Activated B cell treated with CpG ODN at 0.5 μM for 24 hours (primary cell): Measurements from ENCODE around the gene MAST2. TPM values are rescaled to one million over a fixed set of nuclear protein-coding genes. Genes with fewer than 3 reads are reported as not detected.
"Not testable (repeated sequence)": the region's sequence is repeated elsewhere in the genome, so short reads cannot be mapped to it uniquely, and the experiment has no call there.

Experiments
- ATAC-seq: fragments of 200-7000 bp; cut with Tn5 transposase; one replicate; pipeline ENCODE4 v1.10.0; 2021; ENCODE audit warnings: low read depth, mild to moderate bottlenecking, moderate library complexity
- CTCF ChIA-PET: fragments of 350-600 bp; sonication (Branson Sonifier 250); formaldehyde crosslinking; loops from one replicate; lab custom pipeline; 2021; ENCODE audit warnings: antibody characterized with exemption; lab: Charles Lee
- POLR2A ChIA-PET: fragments of 350-600 bp; sonication (Branson Sonifier 250); formaldehyde crosslinking; loops from one replicate; lab custom pipeline; 2021; ENCODE audit warnings: antibody characterized with exemption; lab: Charles Lee
- DNase-seq: peaks from one replicate; pipeline ENCODE4 v3.0.0; 2022
- H3K27ac Mint-ChIP-seq: one replicate; pipeline ENCODE4 v1.8.0; 2020; ENCODE audit warnings: mixed read lengths
- H3K27me3 Mint-ChIP-seq: one replicate; pipeline ENCODE4 v1.8.0; 2021; ENCODE audit warnings: mixed read lengths
- H3K36me3 Mint-ChIP-seq: one replicate; pipeline ENCODE4 v1.8.0; 2021; ENCODE audit warnings: low read depth, mixed read lengths
- H3K4me1 Mint-ChIP-seq: one replicate; pipeline ENCODE4 v1.8.0; 2021; ENCODE audit warnings: mixed read lengths
- H3K4me3 Mint-ChIP-seq: one replicate; pipeline ENCODE4 v1.8.0; 2020; ENCODE audit warnings: mild to moderate bottlenecking, mixed read lengths
- H3K9me3 Mint-ChIP-seq: one replicate; pipeline ENCODE4 v1.8.0; 2020; ENCODE audit warnings: mixed read lengths
- intact Hi-C: fragments of 100-400 bp; cut with micrococcal nuclease; formaldehyde crosslinking; loops from one replicate; pipeline ENCODE4 v1.15.1; 2024
- total RNA-seq: library from RNA; stranded (reverse); gene quantifications from 2 replicates; pipeline ENCODE4 v1.2.3, GENCODE V29; 2022
- TF ChIP-seq, protein P1 (sequence below): fragments of 200-600 bp; IDR thresholded peaks from one replicate; pipeline ENCODE4 v1.8.0; 2022; ENCODE audit warnings: antibody characterized with exemption, mild to moderate bottlenecking

Gene MAST2
- total RNA-seq, 1 donor from 2014 or later: 20.9 TPM

DNA sequence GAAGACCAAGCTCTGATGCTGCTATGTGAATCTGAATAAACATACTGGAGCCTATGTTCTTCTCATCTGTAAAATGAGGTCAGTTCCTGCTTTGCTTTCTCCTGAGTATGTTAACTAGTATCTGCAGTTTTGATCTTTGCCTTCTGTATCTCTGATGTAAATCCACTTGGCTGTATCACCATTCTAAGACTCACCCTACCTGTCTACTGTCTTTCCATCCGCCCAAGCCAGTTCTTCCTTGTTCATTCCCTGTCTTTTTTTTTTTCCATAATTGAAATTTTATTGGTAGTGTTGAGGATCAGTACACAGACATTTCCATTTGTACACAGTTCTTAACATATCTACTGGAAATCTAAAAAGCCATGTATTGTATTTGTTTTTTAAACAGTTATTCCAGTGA is 31.3 kb downstream of the MAST2 start:
- ChIA-PET POLR2A (no interaction called here), CTCF (no interaction called here)
- intact Hi-C loops: no loop called here
- ATAC-seq (no peak), DNase-seq (no peak)
- H3K36me3 Mint-ChIP-seq: peaks cover 14% of the 10 kb centered on the region
- no peak overlapping the region for H3K27ac Mint-ChIP-seq
- peaks cover 18% of the 10 kb centered on the region for H3K4me1 Mint-ChIP-seq
- H3K4me3 Mint-ChIP-seq: no peak overlapping the region
- H3K27me3 Mint-ChIP-seq: no peaks in the 10 kb centered on the region
- no peaks in the 10 kb centered on the region for H3K9me3 Mint-ChIP-seq
- TF ChIP-seq, protein P1, sequence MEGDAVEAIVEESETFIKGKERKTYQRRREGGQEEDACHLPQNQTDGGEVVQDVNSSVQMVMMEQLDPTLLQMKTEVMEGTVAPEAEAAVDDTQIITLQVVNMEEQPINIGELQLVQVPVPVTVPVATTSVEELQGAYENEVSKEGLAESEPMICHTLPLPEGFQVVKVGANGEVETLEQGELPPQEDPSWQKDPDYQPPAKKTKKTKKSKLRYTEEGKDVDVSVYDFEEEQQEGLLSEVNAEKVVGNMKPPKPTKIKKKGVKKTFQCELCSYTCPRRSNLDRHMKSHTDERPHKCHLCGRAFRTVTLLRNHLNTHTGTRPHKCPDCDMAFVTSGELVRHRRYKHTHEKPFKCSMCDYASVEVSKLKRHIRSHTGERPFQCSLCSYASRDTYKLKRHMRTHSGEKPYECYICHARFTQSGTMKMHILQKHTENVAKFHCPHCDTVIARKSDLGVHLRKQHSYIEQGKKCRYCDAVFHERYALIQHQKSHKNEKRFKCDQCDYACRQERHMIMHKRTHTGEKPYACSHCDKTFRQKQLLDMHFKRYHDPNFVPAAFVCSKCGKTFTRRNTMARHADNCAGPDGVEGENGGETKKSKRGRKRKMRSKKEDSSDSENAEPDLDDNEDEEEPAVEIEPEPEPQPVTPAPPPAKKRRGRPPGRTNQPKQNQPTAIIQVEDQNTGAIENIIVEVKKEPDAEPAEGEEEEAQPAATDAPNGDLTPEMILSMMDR: no peak

DNA sequence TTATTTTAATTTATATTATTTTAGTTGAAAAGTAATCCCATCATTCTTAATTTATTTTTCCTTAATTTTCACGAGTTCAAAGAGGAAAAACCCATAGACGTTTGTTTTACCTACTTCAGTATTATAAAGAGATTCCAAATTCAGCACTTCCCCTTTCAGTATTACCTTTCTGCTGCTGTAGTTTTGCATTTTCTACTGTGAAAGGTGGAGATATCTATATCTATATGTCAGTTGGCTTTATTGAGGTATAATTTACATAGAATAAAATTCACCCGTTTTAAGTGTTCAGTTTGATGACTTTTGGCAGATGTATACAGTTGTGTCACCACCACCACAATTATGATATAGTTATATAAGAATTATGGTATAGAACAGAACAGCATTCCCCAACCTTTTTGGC is 33.0 kb downstream of the MAST2 start:
- H3K4me3 Mint-ChIP-seq: peak overlapping the region; percentile 28
- H3K27me3 Mint-ChIP-seq: no peaks in the 10 kb centered on the region
- DNase-seq: no peak
- TF ChIP-seq, protein P1: no peak
- POLR2A ChIA-PET: no interaction called here
- H3K4me1 Mint-ChIP-seq: peaks cover 22% of the 10 kb centered on the region
- intact Hi-C loops: no loop called here
- no peaks in the 10 kb centered on the region for H3K9me3 Mint-ChIP-seq
- no peak overlapping the region for H3K27ac Mint-ChIP-seq
- CTCF ChIA-PET: no interaction called here
- ATAC-seq: peak; percentile 56
- H3K36me3 Mint-ChIP-seq: peaks cover 6% of the 10 kb centered on the region

DNA sequence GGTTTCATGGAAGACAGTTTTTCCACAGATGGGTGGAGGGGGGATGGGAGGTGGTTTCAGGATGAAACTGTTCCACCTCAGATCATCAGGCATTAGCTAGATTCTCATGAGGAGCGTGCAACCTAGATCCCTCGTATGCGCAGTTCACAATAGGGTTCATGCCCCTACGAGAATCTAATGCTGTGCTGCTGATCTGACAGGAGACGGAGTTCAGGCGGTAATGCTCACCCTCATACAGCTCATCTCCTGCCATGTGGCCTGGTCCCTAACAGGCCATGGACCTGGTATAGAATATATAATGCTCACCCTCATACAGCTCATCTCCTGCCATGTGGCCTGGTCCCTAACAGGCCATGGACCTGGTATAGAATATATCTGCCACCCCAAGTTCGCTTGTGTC is 33.4 kb downstream of the MAST2 start:
- H3K27ac Mint-ChIP-seq, intact Hi-C loops, H3K9me3 Mint-ChIP-seq, H3K27me3 Mint-ChIP-seq, POLR2A ChIA-PET, DNase-seq, H3K36me3 Mint-ChIP-seq, CTCF ChIA-PET: not testable (repeated sequence)
- Mint-ChIP-seq H3K4me1 (peaks cover 22% of the 10 kb centered on the region), H3K4me3 (peak overlapping the region; percentile 28)
- peak; percentile 37 for ATAC-seq

DNA sequence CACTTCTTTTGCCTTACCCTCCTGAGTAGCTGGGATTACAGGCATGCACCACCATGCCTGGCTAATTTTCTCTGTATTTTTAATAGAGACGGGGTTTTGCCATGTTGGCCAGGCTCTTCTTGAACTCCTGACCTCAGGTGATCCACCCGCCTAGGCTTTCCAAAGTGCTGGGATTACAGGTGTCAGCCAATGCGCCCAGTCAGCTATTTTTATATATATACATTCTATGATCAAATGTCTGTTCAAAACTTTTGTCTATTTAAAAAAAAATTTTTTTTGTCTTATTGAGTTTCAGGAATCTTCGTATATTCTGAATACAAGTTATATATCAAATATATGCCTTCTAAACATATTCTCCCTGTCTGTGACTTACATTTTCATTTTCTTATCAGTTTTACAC is 34.9 kb downstream of the MAST2 start:
- not testable (repeated sequence) for H3K4me3 Mint-ChIP-seq

DNA sequence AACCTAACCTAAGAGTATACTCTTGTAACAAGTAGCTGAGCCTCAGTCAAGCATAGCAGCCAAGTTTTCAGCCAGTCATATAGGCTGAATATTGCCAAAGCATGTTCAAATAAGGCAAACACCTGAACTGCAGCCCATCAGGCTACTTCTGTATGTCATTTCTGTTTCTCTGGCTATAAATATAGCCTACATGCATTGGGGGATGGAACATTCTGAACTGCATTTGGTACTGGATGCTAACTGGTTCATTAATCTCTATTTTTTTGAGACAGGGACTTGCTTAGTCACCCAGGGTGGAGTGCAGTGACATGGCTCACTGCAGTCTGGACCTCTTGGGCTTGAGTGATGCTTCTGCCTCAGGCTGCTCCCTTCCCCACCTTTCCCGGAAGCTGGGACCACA is 37.3 kb downstream of the MAST2 start:
- Mint-ChIP-seq H3K36me3 (no peaks in the 10 kb centered on the region), H3K4me1 (peaks cover 28% of the 10 kb centered on the region), H3K27ac (no peak overlapping the region), H3K9me3 (no peaks in the 10 kb centered on the region), H3K4me3 (no peak overlapping the region), H3K27me3 (no peaks in the 10 kb centered on the region)
- TF ChIP-seq, protein P1: no peak
- ChIA-PET POLR2A (no interaction called here), CTCF (no interaction called here)
- DNase-seq (no peak), ATAC-seq (peak; percentile 47)
- intact Hi-C loops: no loop called here

More for the DNA sequence above, 34.9 kb downstream of the MAST2 start:
- DNase-seq, H3K27ac Mint-ChIP-seq, POLR2A ChIA-PET, ATAC-seq, intact Hi-C loops, H3K9me3 Mint-ChIP-seq, H3K27me3 Mint-ChIP-seq, H3K36me3 Mint-ChIP-seq, CTCF ChIA-PET: not testable (repeated sequence)
- peaks cover 27% of the 10 kb centered on the region for H3K4me1 Mint-ChIP-seq

DNA sequence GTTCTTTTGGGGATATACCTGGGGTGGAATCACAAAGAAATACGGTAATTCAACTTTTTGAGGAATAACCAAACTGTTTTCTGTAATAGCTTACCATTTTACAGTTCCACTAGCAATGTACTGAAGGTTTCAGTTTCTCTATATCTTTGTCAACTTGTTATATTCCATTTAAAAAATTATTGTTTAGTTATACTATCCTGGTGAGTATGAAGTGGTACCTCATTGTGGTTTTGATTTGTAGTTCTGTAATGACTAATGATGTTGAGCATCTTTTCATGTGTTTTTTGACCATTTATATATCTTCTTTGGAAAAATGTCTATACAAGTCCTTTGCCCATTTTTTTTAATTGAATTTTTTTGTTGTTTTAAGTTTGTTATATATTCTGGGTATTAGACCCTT is 39.4 kb downstream of the MAST2 start:
- Mint-ChIP-seq H3K9me3 (no peaks in the 10 kb centered on the region), H3K27ac (no peak overlapping the region), H3K4me3 (no peak overlapping the region), H3K4me1 (peaks cover 12% of the 10 kb centered on the region), H3K36me3 (no peaks in the 10 kb centered on the region), H3K27me3 (no peaks in the 10 kb centered on the region)
- ChIA-PET CTCF (no interaction called here), POLR2A (no interaction called here)
- ATAC-seq: no peak
- TF ChIP-seq, protein P1: no peak
- intact Hi-C loops: loop anchor here (1.0 kb wide), 1 partner anchor 156 kb away; the partner anchor contains the start of gene GPBP1L1
- no peak for DNase-seq
